Measurements from ENCODE around the gene NOL9. TPM values are rescaled to one million over a fixed set of nuclear protein-coding genes. Genes with fewer than 3 reads are reported as not detected.

The NOL9 gene
- total RNA-seq, 2 donors from 2014 or later: 62.3 to 77.7 TPM

DNA sequence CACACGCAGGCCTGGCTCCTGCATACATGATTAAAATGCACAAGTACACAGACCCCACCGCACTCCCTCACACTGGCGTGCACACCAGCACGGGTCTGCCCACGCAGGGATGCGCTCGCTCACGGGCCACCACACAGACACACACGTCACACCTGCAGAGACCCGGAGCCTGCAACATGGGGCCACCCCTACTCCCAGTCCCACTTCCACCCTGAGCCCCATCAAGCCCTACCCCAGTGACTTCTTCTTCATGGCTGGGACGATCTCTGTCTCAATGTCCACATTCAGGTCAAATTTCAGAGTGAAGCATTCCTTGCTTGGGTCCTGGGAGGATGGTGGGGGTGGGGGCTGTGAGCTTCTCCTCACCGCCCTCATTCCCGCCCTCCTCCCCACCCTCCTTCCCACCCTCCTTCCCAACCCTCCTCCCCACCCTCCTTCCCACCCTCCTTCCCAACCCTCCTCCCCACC, 79.5 kb downstream of the NOL9 start:
- no peaks in the 10 kb centered on the region for H3K9me3 ChIP-seq (ENCODE audit: control insufficient read depth, low read length, poor library complexity, severe bottlenecking)
- ATAC-seq (no peak), DNase-seq (no peak)
- no peak overlapping the region for H3K4me3 Mint-ChIP-seq
- peaks cover 9% of the 10 kb centered on the region for H3K4me1 Mint-ChIP-seq
- H3K27me3 Mint-ChIP-seq: no peaks in the 10 kb centered on the region
- H3K27ac Mint-ChIP-seq: no peak overlapping the region
- no peaks in the 10 kb centered on the region for H3K36me3 Mint-ChIP-seq (ENCODE audit: low read depth)

DNA sequence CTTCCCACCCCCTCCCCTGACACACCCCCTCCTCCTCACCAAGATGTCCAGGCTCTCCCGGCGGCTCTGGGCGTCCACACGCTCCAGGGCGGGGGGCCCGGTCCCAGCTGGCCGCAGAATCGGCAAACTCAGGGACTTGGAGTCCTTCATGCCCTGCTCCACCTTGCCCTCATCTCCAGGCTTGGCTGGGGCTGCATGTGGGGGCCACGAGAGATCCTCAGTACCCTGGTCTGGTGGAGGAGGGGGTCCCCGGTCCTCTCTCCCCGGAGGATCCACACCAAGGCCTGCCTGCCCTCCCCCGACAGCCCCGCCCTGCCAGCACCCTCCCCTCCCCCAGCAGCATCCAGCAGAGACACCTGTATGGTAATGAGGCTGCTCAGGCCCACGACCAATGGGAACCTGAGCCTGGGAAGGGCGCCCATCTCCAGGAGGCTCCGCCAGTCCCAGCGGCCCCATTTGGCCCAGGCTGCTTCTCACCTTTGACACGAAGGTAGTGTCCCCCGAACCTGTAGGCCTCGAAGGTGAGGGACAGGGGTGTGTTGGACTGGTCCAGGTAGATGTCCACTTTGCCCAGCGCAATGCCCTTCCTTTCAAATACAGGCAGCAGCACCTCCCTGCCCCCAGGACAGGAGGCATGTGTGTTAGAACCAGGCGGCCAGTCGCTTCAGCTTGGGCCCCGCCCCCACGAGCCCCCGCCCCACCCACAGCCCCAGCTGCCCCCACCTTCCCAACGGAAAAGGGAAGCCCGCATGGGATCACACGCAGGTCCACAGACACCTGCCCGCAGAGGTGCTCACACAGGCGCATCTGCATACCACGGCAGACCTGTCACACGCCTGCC, 80.1 kb downstream of the NOL9 start:
- Mint-ChIP-seq H3K4me3 (no peak overlapping the region), H3K36me3 (ENCODE audit: low read depth) (no peaks in the 10 kb centered on the region)

DNA sequence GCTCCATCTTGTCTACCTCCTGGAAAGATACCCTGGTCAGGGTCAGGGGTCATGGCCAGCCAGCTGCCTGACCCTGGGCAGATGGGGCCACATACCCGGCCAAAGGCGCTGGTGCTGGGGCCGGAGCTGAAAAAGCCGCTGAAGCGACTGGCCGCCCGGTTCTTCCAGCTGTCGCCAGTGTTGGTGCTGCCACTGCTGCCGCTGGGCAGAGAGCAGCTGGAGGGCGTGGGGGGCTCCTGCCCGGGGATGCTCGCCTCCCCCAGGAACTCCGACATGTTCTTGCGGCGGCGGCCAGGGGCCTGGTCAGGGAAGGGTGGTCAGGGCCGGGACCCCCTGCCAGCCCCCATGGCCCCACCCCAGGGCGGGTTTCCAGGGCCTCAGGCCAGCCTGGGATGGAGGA, 81.2 kb downstream of the NOL9 start:
- ATAC-seq: no peak

More for the DNA sequence above, 80.1 kb downstream of the NOL9 start:
- H3K27ac Mint-ChIP-seq: no peak overlapping the region
- DNase-seq (no peak), ATAC-seq (no peak)
- H3K27me3 Mint-ChIP-seq: no peaks in the 10 kb centered on the region
- H3K9me3 ChIP-seq (ENCODE audit: control insufficient read depth, low read length, poor library complexity, severe bottlenecking): no peaks in the 10 kb centered on the region
- peaks cover 9% of the 10 kb centered on the region for H3K4me1 Mint-ChIP-seq

DNA sequence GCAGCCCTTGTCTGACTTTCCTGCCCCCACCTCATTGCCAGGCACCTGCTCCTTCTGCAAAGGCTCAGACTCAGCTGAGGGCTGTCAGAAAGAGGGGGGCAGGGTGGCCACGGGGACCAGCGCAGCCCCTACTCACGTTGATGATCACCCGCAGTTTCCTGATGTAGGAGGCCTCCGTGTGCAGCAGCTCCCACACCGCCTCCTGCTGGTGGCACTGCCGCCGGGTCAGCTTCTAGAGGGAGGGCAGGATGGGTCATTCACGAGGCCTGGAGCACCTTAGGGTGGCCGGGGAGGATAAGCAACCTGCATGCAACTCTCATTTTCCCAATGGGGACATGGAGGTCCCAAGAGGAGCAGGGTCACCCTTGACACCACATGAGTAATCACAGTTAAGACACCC, 81.9 kb downstream of the NOL9 start:
- H3K27me3 Mint-ChIP-seq: no peaks in the 10 kb centered on the region
- ATAC-seq: no peak
- H3K27ac Mint-ChIP-seq: no peak overlapping the region
- H3K4me1 Mint-ChIP-seq: peaks cover 11% of the 10 kb centered on the region
- no peak overlapping the region for H3K4me3 Mint-ChIP-seq
- no peaks in the 10 kb centered on the region for H3K36me3 Mint-ChIP-seq (ENCODE audit: low read depth)
- no peaks in the 10 kb centered on the region for H3K9me3 ChIP-seq (ENCODE audit: control insufficient read depth, low read length, poor library complexity, severe bottlenecking)
- no peak for DNase-seq

More for the DNA sequence above, 81.2 kb downstream of the NOL9 start:
- Mint-ChIP-seq H3K27ac (no peak overlapping the region), H3K4me3 (no peak overlapping the region), H3K27me3 (no peaks in the 10 kb centered on the region), H3K4me1 (peaks cover 9% of the 10 kb centered on the region), H3K36me3 (ENCODE audit: low read depth) (no peaks in the 10 kb centered on the region)
- DNase-seq: no peak
- no peaks in the 10 kb centered on the region for H3K9me3 ChIP-seq (ENCODE audit: control insufficient read depth, low read length, poor library complexity, severe bottlenecking)

DNA sequence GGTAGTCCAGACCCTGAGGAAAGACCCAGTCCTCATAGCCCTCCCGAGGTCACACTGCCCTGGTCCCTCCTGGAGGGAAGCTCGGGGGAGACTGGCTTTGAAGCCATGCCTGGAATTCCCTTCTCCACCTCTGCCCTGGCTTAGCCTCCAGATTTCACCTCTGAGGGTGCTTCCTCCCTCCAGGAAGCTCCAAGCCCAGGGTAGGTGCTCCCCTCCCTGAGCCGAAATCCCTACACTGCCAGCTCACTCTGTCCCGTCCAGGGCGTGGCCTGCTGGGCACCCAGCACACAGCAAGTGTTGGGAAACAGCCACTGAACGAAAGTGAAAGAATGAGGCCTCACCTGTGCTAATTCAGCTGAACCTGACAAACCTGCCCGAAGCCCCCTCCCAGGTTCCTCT, 82.3 kb downstream of the NOL9 start:
- ATAC-seq (no peak), DNase-seq (no peak)
- H3K9me3 ChIP-seq (ENCODE audit: control insufficient read depth, low read length, poor library complexity, severe bottlenecking): no peaks in the 10 kb centered on the region
- Mint-ChIP-seq H3K4me3 (no peak overlapping the region), H3K27ac (no peak overlapping the region), H3K36me3 (ENCODE audit: low read depth) (no peaks in the 10 kb centered on the region), H3K27me3 (no peaks in the 10 kb centered on the region), H3K4me1 (peaks cover 11% of the 10 kb centered on the region)

Other genes starting within 250 kb of the NOL9 start
- gene ACOT7, start 160.7 kb downstream of the NOL9 start, total RNA-seq: 1 to 10 TPM; 4.9 to 7.1 TPM
- gene HES2, start 134.6 kb downstream of the NOL9 start, total RNA-seq: not detected
- 10 to 100 TPM; 13.2 to 15.7 TPM for gene ESPN, start 129.7 kb downstream of the NOL9 start, total RNA-seq
- gene TNFRSF25, start 88.3 kb downstream of the NOL9 start, total RNA-seq: 100 to 1,000 TPM; 393 to 433 TPM
- 10 to 100 TPM; 10.8 to 12.8 TPM for gene PLEKHG5, start 62.8 kb downstream of the NOL9 start, total RNA-seq
- gene TAS1R1, start 794 bp upstream of the NOL9 start, total RNA-seq: not detected
- gene ZBTB48, start 25.5 kb upstream of the NOL9 start, total RNA-seq: 10 to 100 TPM; 34.0 to 34.2 TPM
- 10 to 100 TPM; 26.1 to 33.8 TPM for gene KLHL21, start 48.4 kb upstream of the NOL9 start, total RNA-seq
- 1 to 10 TPM; 5.9 to 8.0 TPM for gene PHF13, start 59.2 kb upstream of the NOL9 start, total RNA-seq
- gene THAP3, start 70.4 kb upstream of the NOL9 start, total RNA-seq: 10 to 100 TPM; 13.3 to 14.0 TPM
- gene DNAJC11, start 147.3 kb upstream of the NOL9 start, total RNA-seq: 10 to 100 TPM; 38.2 to 39.3 TPM
- 10 to 100 TPM; 55.3 to 69.5 TPM for gene CAMTA1, start 230.9 kb upstream of the NOL9 start, total RNA-seq